GM23338 (cell line): ENCODE results near the gene KRTAP3-2. TPM values are rescaled to one million over a fixed set of nuclear protein-coding genes. Genes with fewer than 3 reads are reported as not detected.
"Not testable (repeated sequence)": the region's sequence is repeated elsewhere in the genome, so short reads cannot be mapped to it uniquely, and the experiment has no call there.

Experiments
- ATAC-seq: fragments of 200-7000 bp; cut with Tn5 transposase; 3 replicates; pipeline ENCODE4 v1.9.1; 2020
- DNase-seq: peaks from one replicate; pipeline ENCODE4 v3.0.0-alpha.2; 2015; ENCODE audit warnings: low spot score
- H2AFZ ChIP-seq: fragments of 200-600 bp; sonication (generic); 2 replicates; pipeline ENCODE4 v1.8.0; 2016; ENCODE audit warnings: antibody characterized with exemption, mild to moderate bottlenecking, moderate library complexity
- H3F3A ChIP-seq: fragments of 200-600 bp; sonication (generic); replicated peaks from 2 replicates; pipeline ENCODE4 v1.8.0; 2017; ENCODE audit warnings: antibody characterized with exemption, mixed run types, low read depth
- H3K27ac ChIP-seq: fragments of 200-600 bp; sonication (generic); 2 replicates; pipeline ENCODE4 v1.6.1; 2016; ENCODE audit warnings: low read depth
- H3K27me3 ChIP-seq: fragments of 200-600 bp; sonication (generic); 2 replicates; pipeline ENCODE4 v1.8.0; 2016; ENCODE audit warnings: mild to moderate bottlenecking, mixed run types, moderate library complexity; ENCODE audit not compliant: insufficient read depth
- H3K36me3 ChIP-seq: fragments of 200-600 bp; sonication (generic); 2 replicates; pipeline ENCODE4 v1.8.0; 2016; ENCODE audit warnings: mild to moderate bottlenecking; ENCODE audit not compliant: insufficient read depth
- H3K4me1 ChIP-seq: fragments of 200-600 bp; sonication (generic); 2 replicates; pipeline ENCODE4 v1.8.0; 2016; ENCODE audit warnings: mild to moderate bottlenecking, moderate library complexity; ENCODE audit not compliant: insufficient read depth
- H3K4me2 ChIP-seq: fragments of 200-600 bp; sonication (generic); 2 replicates; pipeline ENCODE4 v1.7.1; 2017; ENCODE audit warnings: mixed run types
- H3K4me3 ChIP-seq: fragments of 200-600 bp; sonication (generic); 2 replicates; pipeline ENCODE4 v1.6.1; 2016; ENCODE audit warnings: mixed run types
- H3K79me2 ChIP-seq: fragments of 200-600 bp; sonication (generic); replicated peaks from 2 replicates; pipeline ENCODE4 v1.8.0; 2017; ENCODE audit warnings: mild to moderate bottlenecking; ENCODE audit not compliant: insufficient read depth
- H3K9me2 ChIP-seq: fragments of 200-600 bp; sonication (generic); 2 replicates; pipeline ENCODE4 v1.8.0; 2017; ENCODE audit not compliant: insufficient read depth
- H4K20me1 ChIP-seq: fragments of 200-600 bp; sonication (generic); replicated peaks from 2 replicates; pipeline ENCODE4 v1.8.0; 2017; ENCODE audit warnings: mild to moderate bottlenecking; ENCODE audit not compliant: insufficient read depth
- H3K27ac Mint-ChIP-seq: 2 replicates; pipeline ENCODE4 v1.8.0; 2020; ENCODE audit warnings: inconsistent platforms, mild to moderate bottlenecking, moderate library complexity, mixed read lengths
- H3K27me3 Mint-ChIP-seq: 3 replicates; pipeline ENCODE4 v1.8.0; 2022; ENCODE audit warnings: low read depth, mild to moderate bottlenecking, moderate library complexity, mixed read lengths, inconsistent platforms; ENCODE audit not compliant: insufficient read depth, poor library complexity
- H3K36me3 Mint-ChIP-seq: 3 replicates; pipeline ENCODE4 v1.8.0; 2021; ENCODE audit warnings: low read depth, mild to moderate bottlenecking, inconsistent platforms, moderate library complexity, mixed read lengths
- H3K4me1 Mint-ChIP-seq: 3 replicates; pipeline ENCODE4 v1.8.0; 2020; ENCODE audit warnings: mild to moderate bottlenecking, inconsistent platforms, mixed read lengths
- H3K4me3 Mint-ChIP-seq: 3 replicates; pipeline ENCODE4 v1.8.0; 2021; ENCODE audit warnings: moderate library complexity, mild to moderate bottlenecking, inconsistent platforms, mixed read lengths
- H3K9me3 Mint-ChIP-seq: 3 replicates; pipeline ENCODE4 v1.8.0; 2020; ENCODE audit warnings: moderate library complexity, mild to moderate bottlenecking, inconsistent platforms, mixed read lengths
- JUNB ChIP-seq: IDR thresholded peaks from one replicate; pipeline ENCODE4 v1.6.1; 2016; ENCODE audit warnings: antibody characterized with exemption; ENCODE audit not compliant: unreplicated experiment
- NANOG ChIP-seq: IDR thresholded peaks from 2 replicates; pipeline ENCODE4 v1.6.1; 2016; ENCODE audit warnings: antibody characterized with exemption, borderline replicate concordance
- STAT1 ChIP-seq: IDR thresholded peaks from one replicate; pipeline ENCODE4 v1.6.1; 2016; ENCODE audit warnings: antibody characterized with exemption; ENCODE audit not compliant: unreplicated experiment
- ZNF114 ChIP-seq: fragments of 250-450 bp; sonication (Bioruptor Pico); IDR thresholded peaks from 2 replicates; pipeline ENCODE4 v1.5.0; 2020; ENCODE audit warnings: mild to moderate bottlenecking, moderate library complexity
- polyA plus RNA-seq: library from polyadenylated mRNA; unstranded; fragments of >200 nt; fragmentation: Nextera tagmentation; extraction: Ambion mirVana; gene quantifications from 2 replicates; pipeline ENCODE4 v1.2.1, GENCODE V29; 2016
- total RNA-seq: library from RNA; depleted of rRNA; stranded (reverse); fragments of >200 nt; shearing (Covaris generic); gene quantifications from 2 replicates; pipeline ENCODE4 v1.2.3, GENCODE V29; 2014
- TF ChIP-seq, protein P1 (sequence below): fragments of 250-450 bp; sonication (Bioruptor Pico); IDR thresholded peaks from 2 replicates; pipeline ENCODE4 v1.5.0; 2020; ENCODE audit warnings: mild to moderate bottlenecking, moderate library complexity
- TF ChIP-seq, protein P2 (sequence below): IDR thresholded peaks from 2 replicates; pipeline ENCODE4 v1.6.1; 2016; ENCODE audit warnings: antibody characterized with exemption
- TF ChIP-seq, protein P3 (sequence below): IDR thresholded peaks from one replicate; pipeline ENCODE4 v1.6.1; 2018; ENCODE audit warnings: antibody characterized with exemption; ENCODE audit not compliant: unreplicated experiment

The KRTAP3-2 gene
- total and polyA plus RNA-seq, 2 experiments from 2014 or later: not detected

DNA sequence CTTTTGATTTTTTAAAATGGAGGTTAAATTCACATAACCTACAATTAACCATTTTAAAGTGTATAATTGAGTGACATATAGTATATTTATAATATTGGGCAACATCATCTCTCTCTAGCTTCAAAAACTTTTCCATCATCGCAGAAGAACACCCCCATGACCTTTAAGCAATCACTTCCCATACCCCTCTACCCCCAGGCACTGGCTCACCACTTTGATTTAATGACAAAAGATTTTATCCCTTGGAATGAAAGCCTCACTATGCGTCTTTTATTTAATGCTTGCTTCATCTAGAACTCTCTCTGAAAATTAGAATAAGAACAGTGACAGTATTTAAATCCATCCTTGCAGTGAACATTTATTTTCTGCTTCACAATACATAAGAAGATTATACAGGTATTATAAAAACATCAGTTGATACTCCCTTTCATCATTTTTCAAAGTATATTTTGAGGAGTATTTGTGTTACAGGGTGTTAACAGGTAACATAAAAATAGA is 38.2 kb upstream of the KRTAP3-2 start (continued):
- TF ChIP-seq, protein P1, sequence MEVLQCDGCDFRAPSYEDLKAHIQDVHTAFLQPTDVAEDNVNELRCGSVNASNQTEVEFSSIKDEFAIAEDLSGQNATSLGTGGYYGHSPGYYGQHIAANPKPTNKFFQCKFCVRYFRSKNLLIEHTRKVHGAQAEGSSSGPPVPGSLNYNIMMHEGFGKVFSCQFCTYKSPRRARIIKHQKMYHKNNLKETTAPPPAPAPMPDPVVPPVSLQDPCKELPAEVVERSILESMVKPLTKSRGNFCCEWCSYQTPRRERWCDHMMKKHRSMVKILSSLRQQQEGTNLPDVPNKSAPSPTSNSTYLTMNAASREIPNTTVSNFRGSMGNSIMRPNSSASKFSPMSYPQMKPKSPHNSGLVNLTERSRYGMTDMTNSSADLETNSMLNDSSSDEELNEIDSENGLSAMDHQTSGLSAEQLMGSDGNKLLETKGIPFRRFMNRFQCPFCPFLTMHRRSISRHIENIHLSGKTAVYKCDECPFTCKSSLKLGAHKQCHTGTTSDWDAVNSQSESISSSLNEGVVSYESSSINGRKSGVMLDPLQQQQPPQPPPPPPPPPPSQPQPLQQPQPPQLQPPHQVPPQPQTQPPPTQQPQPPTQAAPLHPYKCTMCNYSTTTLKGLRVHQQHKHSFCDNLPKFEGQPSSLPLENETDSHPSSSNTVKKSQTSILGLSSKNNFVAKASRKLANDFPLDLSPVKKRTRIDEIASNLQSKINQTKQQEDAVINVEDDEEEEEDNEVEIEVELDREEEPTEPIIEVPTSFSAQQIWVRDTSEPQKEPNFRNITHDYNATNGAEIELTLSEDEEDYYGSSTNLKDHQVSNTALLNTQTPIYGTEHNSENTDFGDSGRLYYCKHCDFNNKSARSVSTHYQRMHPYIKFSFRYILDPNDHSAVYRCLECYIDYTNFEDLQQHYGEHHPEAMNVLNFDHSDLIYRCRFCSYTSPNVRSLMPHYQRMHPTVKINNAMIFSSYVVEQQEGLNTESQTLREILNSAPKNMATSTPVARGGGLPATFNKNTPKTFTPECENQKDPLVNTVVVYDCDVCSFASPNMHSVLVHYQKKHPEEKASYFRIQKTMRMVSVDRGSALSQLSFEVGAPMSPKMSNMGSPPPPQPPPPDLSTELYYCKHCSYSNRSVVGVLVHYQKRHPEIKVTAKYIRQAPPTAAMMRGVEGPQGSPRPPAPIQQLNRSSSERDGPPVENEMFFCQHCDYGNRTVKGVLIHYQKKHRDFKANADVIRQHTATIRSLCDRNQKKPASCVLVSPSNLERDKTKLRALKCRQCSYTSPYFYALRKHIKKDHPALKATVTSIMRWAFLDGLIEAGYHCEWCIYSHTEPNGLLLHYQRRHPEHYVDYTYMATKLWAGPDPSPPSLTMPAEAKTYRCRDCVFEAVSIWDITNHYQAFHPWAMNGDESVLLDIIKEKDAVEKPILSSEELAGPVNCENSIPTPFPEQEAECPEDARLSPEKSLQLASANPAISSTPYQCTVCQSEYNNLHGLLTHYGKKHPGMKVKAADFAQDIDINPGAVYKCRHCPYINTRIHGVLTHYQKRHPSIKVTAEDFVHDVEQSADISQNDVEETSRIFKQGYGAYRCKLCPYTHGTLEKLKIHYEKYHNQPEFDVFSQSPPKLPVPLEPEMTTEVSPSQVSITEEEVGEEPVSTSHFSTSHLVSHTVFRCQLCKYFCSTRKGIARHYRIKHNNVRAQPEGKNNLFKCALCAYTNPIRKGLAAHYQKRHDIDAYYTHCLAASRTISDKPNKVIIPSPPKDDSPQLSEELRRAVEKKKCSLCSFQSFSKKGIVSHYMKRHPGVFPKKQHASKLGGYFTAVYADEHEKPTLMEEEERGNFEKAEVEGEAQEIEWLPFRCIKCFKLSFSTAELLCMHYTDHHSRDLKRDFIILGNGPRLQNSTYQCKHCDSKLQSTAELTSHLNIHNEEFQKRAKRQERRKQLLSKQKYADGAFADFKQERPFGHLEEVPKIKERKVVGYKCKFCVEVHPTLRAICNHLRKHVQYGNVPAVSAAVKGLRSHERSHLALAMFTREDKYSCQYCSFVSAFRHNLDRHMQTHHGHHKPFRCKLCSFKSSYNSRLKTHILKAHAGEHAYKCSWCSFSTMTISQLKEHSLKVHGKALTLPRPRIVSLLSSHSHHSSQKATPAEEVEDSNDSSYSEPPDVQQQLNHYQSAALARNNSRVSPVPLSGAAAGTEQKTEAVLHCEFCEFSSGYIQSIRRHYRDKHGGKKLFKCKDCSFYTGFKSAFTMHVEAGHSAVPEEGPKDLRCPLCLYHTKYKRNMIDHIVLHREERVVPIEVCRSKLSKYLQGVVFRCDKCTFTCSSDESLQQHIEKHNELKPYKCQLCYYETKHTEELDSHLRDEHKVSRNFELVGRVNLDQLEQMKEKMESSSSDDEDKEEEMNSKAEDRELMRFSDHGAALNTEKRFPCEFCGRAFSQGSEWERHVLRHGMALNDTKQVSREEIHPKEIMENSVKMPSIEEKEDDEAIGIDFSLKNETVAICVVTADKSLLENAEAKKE (CRISPR knock-in tag): no peak
- TF ChIP-seq, protein P2, sequence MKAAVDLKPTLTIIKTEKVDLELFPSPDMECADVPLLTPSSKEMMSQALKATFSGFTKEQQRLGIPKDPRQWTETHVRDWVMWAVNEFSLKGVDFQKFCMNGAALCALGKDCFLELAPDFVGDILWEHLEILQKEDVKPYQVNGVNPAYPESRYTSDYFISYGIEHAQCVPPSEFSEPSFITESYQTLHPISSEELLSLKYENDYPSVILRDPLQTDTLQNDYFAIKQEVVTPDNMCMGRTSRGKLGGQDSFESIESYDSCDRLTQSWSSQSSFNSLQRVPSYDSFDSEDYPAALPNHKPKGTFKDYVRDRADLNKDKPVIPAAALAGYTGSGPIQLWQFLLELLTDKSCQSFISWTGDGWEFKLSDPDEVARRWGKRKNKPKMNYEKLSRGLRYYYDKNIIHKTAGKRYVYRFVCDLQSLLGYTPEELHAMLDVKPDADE: no peak
- no peak for TF ChIP-seq JUNB
- TF ChIP-seq, protein P3, sequence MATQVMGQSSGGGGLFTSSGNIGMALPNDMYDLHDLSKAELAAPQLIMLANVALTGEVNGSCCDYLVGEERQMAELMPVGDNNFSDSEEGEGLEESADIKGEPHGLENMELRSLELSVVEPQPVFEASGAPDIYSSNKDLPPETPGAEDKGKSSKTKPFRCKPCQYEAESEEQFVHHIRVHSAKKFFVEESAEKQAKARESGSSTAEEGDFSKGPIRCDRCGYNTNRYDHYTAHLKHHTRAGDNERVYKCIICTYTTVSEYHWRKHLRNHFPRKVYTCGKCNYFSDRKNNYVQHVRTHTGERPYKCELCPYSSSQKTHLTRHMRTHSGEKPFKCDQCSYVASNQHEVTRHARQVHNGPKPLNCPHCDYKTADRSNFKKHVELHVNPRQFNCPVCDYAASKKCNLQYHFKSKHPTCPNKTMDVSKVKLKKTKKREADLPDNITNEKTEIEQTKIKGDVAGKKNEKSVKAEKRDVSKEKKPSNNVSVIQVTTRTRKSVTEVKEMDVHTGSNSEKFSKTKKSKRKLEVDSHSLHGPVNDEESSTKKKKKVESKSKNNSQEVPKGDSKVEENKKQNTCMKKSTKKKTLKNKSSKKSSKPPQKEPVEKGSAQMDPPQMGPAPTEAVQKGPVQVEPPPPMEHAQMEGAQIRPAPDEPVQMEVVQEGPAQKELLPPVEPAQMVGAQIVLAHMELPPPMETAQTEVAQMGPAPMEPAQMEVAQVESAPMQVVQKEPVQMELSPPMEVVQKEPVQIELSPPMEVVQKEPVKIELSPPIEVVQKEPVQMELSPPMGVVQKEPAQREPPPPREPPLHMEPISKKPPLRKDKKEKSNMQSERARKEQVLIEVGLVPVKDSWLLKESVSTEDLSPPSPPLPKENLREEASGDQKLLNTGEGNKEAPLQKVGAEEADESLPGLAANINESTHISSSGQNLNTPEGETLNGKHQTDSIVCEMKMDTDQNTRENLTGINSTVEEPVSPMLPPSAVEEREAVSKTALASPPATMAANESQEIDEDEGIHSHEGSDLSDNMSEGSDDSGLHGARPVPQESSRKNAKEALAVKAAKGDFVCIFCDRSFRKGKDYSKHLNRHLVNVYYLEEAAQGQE: no peak
- no peak for TF ChIP-seq ZNF114 (CRISPR knock-in tag)
- TF ChIP-seq STAT1: no peak
- TF ChIP-seq NANOG: no peak

DNA sequence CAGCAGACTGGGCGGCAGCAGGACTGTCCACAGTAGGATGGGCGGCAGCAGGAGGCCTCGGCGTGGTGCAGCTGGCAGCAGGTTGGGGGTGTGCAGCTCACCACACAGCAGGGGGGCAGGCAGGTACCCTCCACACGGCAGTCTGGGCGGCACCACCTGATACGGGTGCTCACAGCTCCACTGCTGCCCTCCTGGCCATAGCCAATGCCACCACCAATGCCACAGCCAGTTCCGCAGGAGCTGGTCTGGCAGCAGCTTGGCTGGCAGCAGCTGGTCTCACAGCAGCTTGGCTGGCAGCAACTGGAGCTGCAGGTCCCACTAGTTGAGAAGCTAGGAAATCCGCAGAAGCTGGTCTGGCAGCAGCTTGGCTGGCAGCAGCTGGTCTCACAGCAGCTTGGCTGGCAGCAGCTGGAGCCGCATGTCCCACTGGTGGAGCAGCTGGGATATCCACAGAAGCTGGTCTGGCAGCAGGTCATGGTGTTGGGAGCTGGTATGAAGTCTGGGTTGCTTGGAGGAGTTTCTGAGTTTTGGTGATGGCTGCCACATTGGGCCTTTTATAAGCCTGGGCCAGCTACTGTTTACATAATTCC is 34.7 kb upstream of the KRTAP3-2 start, which contains the start of gene KRTAP1-3:
TSS of gene KRTAP1-3 (minus strand) at position 529 of the 590 bp plus-strand sequence. CDS start at position 476, 53 bp downstream.
- H3K27ac ChIP-seq, H3K27me3 Mint-ChIP-seq, H3K36me3 ChIP-seq, H3F3A ChIP-seq, H3K79me2 ChIP-seq, H3K4me3 ChIP-seq, H3K27me3 ChIP-seq, H3K9me2 ChIP-seq, H3K9me3 Mint-ChIP-seq, H3K27ac Mint-ChIP-seq, ATAC-seq, H3K4me2 ChIP-seq, H4K20me1 ChIP-seq, H3K4me3 Mint-ChIP-seq, H2AFZ ChIP-seq, H3K36me3 Mint-ChIP-seq, DNase-seq: not testable (repeated sequence)
- peaks cover 19% of the 10 kb centered on the region for H3K4me1 Mint-ChIP-seq
- peaks cover 23% of the 10 kb centered on the region for H3K4me1 ChIP-seq
